ENCODE results near the gene HNRNPLL.
"Not testable (repeated sequence)": the region's sequence is repeated elsewhere in the genome, so short reads cannot be mapped to it uniquely, and the experiment has no call there.

The HNRNPLL gene

GRCh38 chr2:38557217-38557616 lies 45.5 kb downstream of the HNRNPLL start:
- no peak for DNase-seq (ENCODE audit: low read depth in 1 of 2, low spot score in 1 of 2)

GRCh38 chr2:38556006-38556801 lies 46.5 kb downstream of the HNRNPLL start:
- no peak for DNase-seq (ENCODE audit: low read depth in 1 of 2, low spot score in 1 of 2)

- DNase-seq (ENCODE audit: low read depth in 1 of 2, low spot score in 1 of 2): no peak
These were observed 47.6 kb downstream of the HNRNPLL start for GRCh38 chr2:38554973-38555595.

- DNase-seq (ENCODE audit: low read depth in 1 of 2, low spot score in 1 of 2): no peak
These were observed 49.2 kb downstream of the HNRNPLL start for GRCh38 chr2:38553554-38553953.

- no peak for DNase-seq (ENCODE audit: low read depth in 1 of 2, low spot score in 1 of 2)
These were observed 50.5 kb downstream of the HNRNPLL start for GRCh38 chr2:38552259-38552658.

GRCh38 chr2:38551746-38552145 lies 51.0 kb downstream of the HNRNPLL start:
- no peak for DNase-seq (ENCODE audit: low read depth in 1 of 2, low spot score in 1 of 2)

- no peak for DNase-seq (ENCODE audit: low read depth in 1 of 2, low spot score in 1 of 2)
These were observed 51.6 kb downstream of the HNRNPLL start for GRCh38 chr2:38551171-38551570.

- no peak for DNase-seq (ENCODE audit: low read depth in 1 of 2, low spot score in 1 of 2)
These were observed 52.9 kb downstream of the HNRNPLL start for GRCh38 chr2:38549851-38550250.

- DNase-seq (ENCODE audit: low read depth in 1 of 2, low spot score in 1 of 2): no peak
These were observed 53.5 kb downstream of the HNRNPLL start for GRCh38 chr2:38549071-38549704.

- no peak for DNase-seq (ENCODE audit: low read depth in 1 of 2, low spot score in 1 of 2)
These were observed 54.9 kb downstream of the HNRNPLL start for GRCh38 chr2:38547791-38548190.

- no peak for DNase-seq (ENCODE audit: low read depth in 1 of 2, low spot score in 1 of 2)
These were observed 56.1 kb downstream of the HNRNPLL start for GRCh38 chr2:38546585-38546984.

GRCh38 chr2:38546064-38546463 lies 56.7 kb downstream of the HNRNPLL start:
- DNase-seq (ENCODE audit: low read depth in 1 of 2, low spot score in 1 of 2): no peak

GRCh38 chr2:38542248-38542631 lies 60.5 kb downstream of the HNRNPLL start:
- DNase-seq (ENCODE audit: low read depth in 1 of 2, low spot score in 1 of 2): not testable (repeated sequence)

- no peak for DNase-seq (ENCODE audit: low read depth in 1 of 2, low spot score in 1 of 2)
These were observed 62.0 kb downstream of the HNRNPLL start for GRCh38 chr2:38540580-38541286.

GRCh38 chr2:38539086-38539485 lies 63.6 kb downstream of the HNRNPLL start:
- no peak for DNase-seq (ENCODE audit: low read depth in 1 of 2, low spot score in 1 of 2)

- no peak for DNase-seq (ENCODE audit: low read depth in 1 of 2, low spot score in 1 of 2)
These were observed 64.7 kb downstream of the HNRNPLL start for GRCh38 chr2:38537937-38538525.

- not testable (repeated sequence) for DNase-seq (ENCODE audit: low read depth in 1 of 2, low spot score in 1 of 2)
These were observed 65.4 kb downstream of the HNRNPLL start for GRCh38 chr2:38537296-38537695.

- peak; percentile 56 to 78 for DNase-seq (ENCODE audit: low read depth in 1 of 2, low spot score in 1 of 2)
These were observed 66.8 kb downstream of the HNRNPLL start for GRCh38 chr2:38535744-38536506.

GRCh38 chr2:38535404-38535743 lies 67.4 kb downstream of the HNRNPLL start:
- no peak for DNase-seq (ENCODE audit: low read depth in 1 of 2, low spot score in 1 of 2)

GRCh38 chr2:38534746-38535403 lies 67.9 kb downstream of the HNRNPLL start:
- no peak for DNase-seq (ENCODE audit: low read depth in 1 of 2, low spot score in 1 of 2)
